GM12864 (cell line): ENCODE results near the gene ECT2.

Experiments
- DNase-seq: peaks from one replicate; pipeline ENCODE4 v3.0.0-alpha.2; 2011; ENCODE audit warnings: low read depth
- H3K4me3 ChIP-seq: 2 replicates; pipeline ENCODE4 v1.5.1; 2011; ENCODE audit warnings: mild to moderate bottlenecking, low read depth, low read length, control low read depth
- CTCF ChIP-seq: IDR thresholded peaks from 2 replicates; pipeline ENCODE4 v1.5.1; 2011; ENCODE audit warnings: low read depth, mild to moderate bottlenecking, moderate library complexity, low read length, control low read depth, inconsistent platforms; ENCODE audit errors: missing control alignments

Gene ECT2

GRCh38 chr3:172803489-172803888, 53.0 kb downstream of the ECT2 start:
- TF ChIP-seq CTCF: no peak
- no peak overlapping the region for H3K4me3 ChIP-seq
- no peak for DNase-seq

- TF ChIP-seq CTCF: no peak
- DNase-seq: no peak
Observed at GRCh38 chr3:172804323-172804722, 53.8 kb downstream of the ECT2 start.

GRCh38 chr3:172808969-172809546, 58.5 kb downstream of the ECT2 start:
- no peak for DNase-seq
- H3K4me3 ChIP-seq: no peak overlapping the region
- peak; percentile 8 for TF ChIP-seq CTCF

More at GRCh38 chr3:172804323-172804722, 53.8 kb downstream of the ECT2 start:
- H3K4me3 ChIP-seq: no peak overlapping the region

- no peak for DNase-seq
- no peak for TF ChIP-seq CTCF
- H3K4me3 ChIP-seq: no peak overlapping the region
Observed at GRCh38 chr3:172811099-172811498, 60.6 kb downstream of the ECT2 start.

GRCh38 chr3:172813462-172813861, 62.9 kb downstream of the ECT2 start:
- DNase-seq: no peak
- no peak for TF ChIP-seq CTCF
- H3K4me3 ChIP-seq: no peak overlapping the region

GRCh38 chr3:172814738-172815137, 64.2 kb downstream of the ECT2 start:
- no peak for TF ChIP-seq CTCF
- no peak for DNase-seq
- H3K4me3 ChIP-seq: no peak overlapping the region

- no peak for DNase-seq
- no peak overlapping the region for H3K4me3 ChIP-seq
- no peak for TF ChIP-seq CTCF
Observed at GRCh38 chr3:172815857-172816256, 65.3 kb downstream of the ECT2 start.
